GM21367 (cell line): Measurements from ENCODE around the gene KRTAP9-1.
"Not testable (repeated sequence)": the region's sequence is repeated elsewhere in the genome, so short reads cannot be mapped to it uniquely, and the experiment has no call there.

Experiments
- ATAC-seq: cut with Tn5 transposase; IDR thresholded peaks from one replicate; pipeline ENCODE4 v1.9.1; 2021; ENCODE audit not compliant: unreplicated experiment

Gene KRTAP9-1

DNA sequence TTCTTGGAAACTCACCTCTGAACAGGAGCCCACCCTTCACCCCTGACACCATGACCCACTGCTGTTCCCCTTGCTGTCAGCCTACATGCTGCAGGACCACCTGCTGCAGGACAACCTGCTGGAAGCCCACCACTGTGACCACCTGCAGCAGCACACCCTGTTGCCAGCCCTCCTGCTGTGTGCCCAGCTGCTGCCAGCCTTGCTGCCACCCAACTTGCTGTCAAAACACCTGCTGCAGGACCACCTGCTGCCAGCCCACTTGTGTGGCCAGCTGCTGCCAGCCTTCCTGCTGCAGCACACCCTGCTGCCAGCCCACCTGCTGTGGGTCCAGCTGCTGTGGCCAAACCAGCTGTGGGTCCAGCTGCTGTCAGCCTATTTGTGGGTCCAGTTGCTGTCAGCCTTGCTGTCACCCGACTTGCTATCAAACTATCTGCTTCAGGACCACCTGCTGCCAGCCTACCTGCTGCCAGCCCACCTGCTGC, at the start of gene KRTAP9-1:
TSS of gene KRTAP9-1 (plus strand) at position 51 of the 482 bp plus-strand sequence. CDS start at position 51, 0 bp downstream.
- ATAC-seq = not testable (repeated sequence)

GRCh38 chr17:41140360-41141131, 49.1 kb upstream of the KRTAP9-1 start, which contains the start of gene KRTAP4-6:
Gene KRTAP4-6 (minus strand): TSS chr17:41140544. CDS start chr17:41140487, 57 bp downstream.
- ATAC-seq = no peak

- ATAC-seq = no peak
These were observed 48.3 kb upstream of the KRTAP9-1 start for GRCh38 chr17:41141361-41141760.

DNA sequence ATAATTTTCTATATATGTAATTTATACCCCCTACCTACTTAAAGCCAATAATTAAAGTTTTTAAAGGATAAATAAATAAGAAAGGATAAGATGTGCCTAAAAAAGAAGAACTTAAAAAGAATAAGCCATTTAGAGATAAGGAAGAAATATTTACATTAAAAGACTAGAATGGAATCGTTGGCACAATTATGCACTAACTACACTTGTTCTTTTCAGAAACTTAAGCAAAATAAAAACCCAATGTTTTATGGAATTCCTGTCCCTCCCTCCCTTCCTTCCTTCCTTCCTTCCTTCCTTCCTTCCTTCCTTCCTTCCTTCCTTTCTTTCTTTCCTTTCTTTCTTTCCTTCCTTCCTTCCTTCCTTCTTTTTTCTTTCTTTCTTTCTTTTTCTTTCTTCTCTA, 44.8 kb upstream of the KRTAP9-1 start:
- ATAC-seq = no peak

- ATAC-seq = no peak
These were observed 44.4 kb upstream of the KRTAP9-1 start for GRCh38 chr17:41145261-41145660.

- ATAC-seq = no peak
These were observed 42.0 kb upstream of the KRTAP9-1 start for GRCh38 chr17:41147531-41148204.

- ATAC-seq = not testable (repeated sequence)
These were observed 40.6 kb upstream of the KRTAP9-1 start for GRCh38 chr17:41148971-41149651.

DNA sequence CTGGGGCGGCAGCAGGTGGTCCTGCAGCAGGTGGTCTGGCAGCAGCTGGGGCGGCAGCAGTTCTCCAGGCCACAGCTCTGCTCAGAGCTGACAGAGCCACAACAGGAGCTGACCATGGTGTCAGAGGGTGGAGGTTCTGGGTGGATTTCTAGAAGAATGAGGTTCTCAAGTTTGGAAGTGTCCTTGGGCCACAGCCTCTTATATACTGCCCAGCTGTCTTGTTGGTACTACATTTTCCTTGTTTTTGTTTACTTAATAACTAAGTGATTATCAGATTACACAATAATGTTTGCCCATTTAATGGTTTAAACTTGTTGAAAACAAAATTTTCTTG, 40.1 kb upstream of the KRTAP9-1 start, which contains the start of gene KRTAP4-5:
TSS of gene KRTAP4-5 (minus strand) at position 174 of the 334 bp plus-strand sequence. CDS start at position 116, 58 bp downstream.
- no peak for ATAC-seq

DNA sequence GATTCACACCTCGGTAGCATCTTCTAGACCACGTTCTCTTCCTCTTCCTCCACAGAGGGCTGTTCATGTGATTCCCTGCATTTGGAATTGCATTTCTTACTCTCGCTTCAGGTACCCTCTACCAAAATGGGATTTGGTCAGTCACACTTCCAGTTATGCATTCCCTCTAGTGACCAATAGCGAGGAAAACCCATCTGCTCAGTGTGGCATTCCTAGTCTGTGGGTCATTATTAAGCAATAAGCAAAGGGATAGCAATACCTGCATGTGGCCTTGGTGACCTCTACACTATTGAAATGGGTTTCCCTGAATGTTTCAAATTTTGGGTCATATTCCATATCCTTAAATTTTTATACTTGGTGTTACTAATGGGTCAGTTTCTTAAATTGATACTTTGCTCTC, 39.7 kb upstream of the KRTAP9-1 start:
- no peak for ATAC-seq

- ATAC-seq = no peak
These were observed 38.2 kb upstream of the KRTAP9-1 start for GRCh38 chr17:41151525-41151924.

DNA sequence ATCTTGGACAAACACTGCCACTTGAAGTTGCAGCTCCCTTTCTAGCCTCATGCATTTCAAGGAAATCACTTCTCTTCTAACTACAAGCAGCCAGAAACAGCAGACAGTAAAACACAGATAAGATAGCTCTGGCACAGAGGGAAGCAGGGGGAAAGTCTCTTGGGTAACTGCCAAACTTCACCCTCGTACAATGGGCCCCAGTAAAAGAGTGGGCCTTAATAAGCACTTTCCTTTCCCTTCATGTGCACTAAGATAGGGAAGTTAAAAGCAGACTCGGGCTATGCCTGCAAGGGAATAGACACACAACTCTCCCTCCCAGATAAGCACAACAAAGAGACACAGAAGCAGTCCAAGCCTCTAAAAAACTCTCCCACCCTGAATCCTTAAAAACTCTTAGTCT, 35.8 kb upstream of the KRTAP9-1 start:
- ATAC-seq = no peak

- ATAC-seq = not testable (repeated sequence)
These were observed 29.5 kb upstream of the KRTAP9-1 start for GRCh38 chr17:41160190-41160589.

DNA sequence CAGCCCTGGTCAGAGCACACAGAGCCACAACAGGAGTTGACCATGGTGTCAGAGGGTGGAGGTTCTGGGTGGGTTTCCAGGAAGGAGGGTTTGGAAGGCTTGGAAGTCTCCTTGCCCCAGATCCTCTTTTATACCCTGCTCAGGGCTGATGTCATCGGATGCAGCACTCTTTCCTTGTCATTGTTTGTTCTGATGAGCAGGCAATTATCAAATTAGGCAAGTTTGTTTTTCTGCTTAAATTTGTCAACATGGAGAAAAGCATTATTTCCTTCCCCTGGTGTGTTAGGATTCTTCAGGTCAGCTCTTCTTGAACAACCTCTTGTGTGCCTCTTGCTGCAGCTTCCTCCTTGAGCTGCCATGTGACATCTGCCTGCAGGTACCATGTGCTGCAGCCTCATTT, 29.0 kb upstream of the KRTAP9-1 start, which contains the start of gene KRTAP4-4:
TSS of gene KRTAP4-4 (minus strand) at position 101 of the 400 bp plus-strand sequence. CDS start at position 44, 57 bp downstream.
- ATAC-seq = no peak

DNA sequence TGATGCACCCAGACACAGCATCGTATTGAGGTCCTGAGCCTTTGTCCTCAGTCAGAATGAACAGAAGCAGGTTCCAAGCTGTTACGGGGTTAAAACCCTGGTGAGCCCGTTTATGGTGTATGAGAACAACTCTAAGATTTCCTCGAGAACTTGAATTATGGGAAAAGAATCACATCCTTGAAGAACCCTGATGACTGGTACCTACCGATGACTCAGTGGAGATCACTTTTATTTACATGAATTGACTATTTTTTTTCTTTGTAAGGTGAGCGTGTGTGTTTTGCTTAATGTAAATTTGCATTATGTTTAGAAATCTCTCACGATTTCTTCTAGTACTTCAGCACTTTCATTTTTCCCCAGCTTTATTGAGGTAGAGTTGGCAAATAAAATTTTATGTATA, 25.9 kb upstream of the KRTAP9-1 start:
- no peak for ATAC-seq

- no peak for ATAC-seq
These were observed 22.1 kb upstream of the KRTAP9-1 start for GRCh38 chr17:41167561-41167960.

DNA sequence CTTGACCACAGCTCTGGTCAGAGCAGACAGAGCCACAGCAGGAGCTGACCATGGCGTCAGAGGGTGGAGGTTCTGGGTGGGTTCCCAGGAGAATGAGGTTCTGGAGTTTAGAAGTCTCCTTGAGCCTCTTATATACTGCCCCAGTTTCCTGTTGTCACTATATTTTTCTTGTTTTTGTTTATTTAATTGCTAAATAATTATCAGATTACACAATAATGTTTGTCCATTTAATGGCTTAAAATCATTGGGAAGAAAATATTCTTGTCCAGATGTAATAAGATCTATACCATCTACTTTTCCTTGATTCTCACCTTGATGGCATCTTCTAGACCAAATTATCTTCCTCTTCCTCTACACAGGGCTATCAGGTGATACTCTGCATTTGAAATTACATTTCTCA, 21.6 kb upstream of the KRTAP9-1 start, which contains the start of gene KRTAP4-3:
TSS of gene KRTAP4-3 (minus strand) at position 101 of the 400 bp plus-strand sequence. CDS start at position 52, 49 bp downstream.
- no peak for ATAC-seq

DNA sequence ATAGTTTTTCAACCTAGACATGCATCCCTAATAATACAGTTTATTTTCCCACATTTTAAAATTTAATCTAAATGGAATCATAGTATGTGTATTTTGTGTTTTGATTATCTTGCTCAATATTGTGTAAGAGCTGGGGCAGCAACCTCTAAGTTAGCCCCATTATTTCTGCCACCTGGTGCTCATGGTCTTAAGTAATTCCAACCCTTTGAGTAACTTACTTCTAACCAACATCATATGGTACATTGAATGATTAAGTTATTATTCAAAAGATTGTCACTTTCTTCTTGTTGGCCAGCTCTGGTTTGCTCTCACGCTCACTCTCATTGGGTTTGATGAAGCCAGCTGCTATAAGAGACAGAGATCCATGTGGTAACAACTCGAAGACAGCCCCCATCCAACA, 17.8 kb upstream of the KRTAP9-1 start:
- ATAC-seq = no peak

DNA sequence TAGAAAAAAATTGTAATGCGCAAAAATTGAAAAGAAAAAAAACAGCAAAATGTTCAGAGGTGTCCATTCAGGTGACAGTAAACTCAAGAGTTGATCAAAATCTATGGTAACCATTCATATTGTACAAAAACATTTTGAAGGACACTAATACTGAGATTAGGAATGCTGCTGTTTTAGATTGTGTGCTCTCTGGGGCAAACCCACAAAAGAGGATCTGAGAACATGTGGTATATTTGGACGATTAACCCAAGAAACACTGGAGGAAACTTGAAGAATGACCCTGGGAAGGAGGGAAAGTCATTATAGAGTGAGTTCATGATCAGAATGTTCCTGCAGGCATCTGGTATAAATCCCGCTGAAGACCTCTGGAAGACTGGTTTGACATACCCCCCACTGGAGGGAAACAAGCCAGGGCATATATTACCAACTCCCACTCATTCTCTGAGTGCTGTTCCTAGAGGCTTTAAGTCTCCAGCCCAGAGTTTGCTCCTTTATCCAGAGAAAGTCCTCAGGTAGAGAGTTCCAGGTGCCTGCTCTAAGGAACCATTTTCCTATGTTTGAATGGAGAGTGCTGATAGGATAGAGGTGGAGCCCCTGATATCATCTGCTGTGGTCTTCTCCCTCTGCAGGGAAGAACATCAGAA, 12.8 kb upstream of the KRTAP9-1 start:
- no peak for ATAC-seq

GRCh38 chr17:41177727-41178271, 11.9 kb upstream of the KRTAP9-1 start, which contains the start of gene KRTAP4-2:
Gene KRTAP4-2 (minus strand): TSS chr17:41178221. CDS start chr17:41178164, 57 bp downstream.
- no peak for ATAC-seq

DNA sequence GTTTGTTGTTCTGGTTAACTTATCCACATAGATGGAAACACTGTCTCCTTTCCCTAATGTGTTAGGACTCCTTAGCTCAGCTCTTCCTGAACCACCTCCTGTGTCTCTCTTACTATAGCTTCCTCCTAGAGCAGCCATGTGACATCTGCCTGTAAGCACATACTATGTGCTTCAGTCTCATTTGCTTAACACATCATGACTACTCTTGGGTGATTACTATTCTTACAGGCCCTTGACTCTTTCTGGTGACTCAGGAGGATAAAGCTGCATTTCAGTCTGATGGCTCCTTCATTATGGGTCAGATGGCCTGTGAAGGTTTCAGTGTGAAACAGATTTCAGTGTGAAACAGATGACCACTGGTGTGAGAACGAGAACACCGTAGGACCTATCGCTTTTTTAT, 11.3 kb upstream of the KRTAP9-1 start:
- ATAC-seq = no peak
